ENCODE data around the gene PRR15L.

GRCh38 chr17:47952171-47953021 is 5.3 kb downstream of the PRR15L start:
- TF ChIP-seq, protein P1, sequence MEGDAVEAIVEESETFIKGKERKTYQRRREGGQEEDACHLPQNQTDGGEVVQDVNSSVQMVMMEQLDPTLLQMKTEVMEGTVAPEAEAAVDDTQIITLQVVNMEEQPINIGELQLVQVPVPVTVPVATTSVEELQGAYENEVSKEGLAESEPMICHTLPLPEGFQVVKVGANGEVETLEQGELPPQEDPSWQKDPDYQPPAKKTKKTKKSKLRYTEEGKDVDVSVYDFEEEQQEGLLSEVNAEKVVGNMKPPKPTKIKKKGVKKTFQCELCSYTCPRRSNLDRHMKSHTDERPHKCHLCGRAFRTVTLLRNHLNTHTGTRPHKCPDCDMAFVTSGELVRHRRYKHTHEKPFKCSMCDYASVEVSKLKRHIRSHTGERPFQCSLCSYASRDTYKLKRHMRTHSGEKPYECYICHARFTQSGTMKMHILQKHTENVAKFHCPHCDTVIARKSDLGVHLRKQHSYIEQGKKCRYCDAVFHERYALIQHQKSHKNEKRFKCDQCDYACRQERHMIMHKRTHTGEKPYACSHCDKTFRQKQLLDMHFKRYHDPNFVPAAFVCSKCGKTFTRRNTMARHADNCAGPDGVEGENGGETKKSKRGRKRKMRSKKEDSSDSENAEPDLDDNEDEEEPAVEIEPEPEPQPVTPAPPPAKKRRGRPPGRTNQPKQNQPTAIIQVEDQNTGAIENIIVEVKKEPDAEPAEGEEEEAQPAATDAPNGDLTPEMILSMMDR (conservative IDR thresholded peaks at IDR 0.05; ENCODE audit: low read depth in 2 of 2), result no peak
- TF ChIP-seq, protein P2, sequence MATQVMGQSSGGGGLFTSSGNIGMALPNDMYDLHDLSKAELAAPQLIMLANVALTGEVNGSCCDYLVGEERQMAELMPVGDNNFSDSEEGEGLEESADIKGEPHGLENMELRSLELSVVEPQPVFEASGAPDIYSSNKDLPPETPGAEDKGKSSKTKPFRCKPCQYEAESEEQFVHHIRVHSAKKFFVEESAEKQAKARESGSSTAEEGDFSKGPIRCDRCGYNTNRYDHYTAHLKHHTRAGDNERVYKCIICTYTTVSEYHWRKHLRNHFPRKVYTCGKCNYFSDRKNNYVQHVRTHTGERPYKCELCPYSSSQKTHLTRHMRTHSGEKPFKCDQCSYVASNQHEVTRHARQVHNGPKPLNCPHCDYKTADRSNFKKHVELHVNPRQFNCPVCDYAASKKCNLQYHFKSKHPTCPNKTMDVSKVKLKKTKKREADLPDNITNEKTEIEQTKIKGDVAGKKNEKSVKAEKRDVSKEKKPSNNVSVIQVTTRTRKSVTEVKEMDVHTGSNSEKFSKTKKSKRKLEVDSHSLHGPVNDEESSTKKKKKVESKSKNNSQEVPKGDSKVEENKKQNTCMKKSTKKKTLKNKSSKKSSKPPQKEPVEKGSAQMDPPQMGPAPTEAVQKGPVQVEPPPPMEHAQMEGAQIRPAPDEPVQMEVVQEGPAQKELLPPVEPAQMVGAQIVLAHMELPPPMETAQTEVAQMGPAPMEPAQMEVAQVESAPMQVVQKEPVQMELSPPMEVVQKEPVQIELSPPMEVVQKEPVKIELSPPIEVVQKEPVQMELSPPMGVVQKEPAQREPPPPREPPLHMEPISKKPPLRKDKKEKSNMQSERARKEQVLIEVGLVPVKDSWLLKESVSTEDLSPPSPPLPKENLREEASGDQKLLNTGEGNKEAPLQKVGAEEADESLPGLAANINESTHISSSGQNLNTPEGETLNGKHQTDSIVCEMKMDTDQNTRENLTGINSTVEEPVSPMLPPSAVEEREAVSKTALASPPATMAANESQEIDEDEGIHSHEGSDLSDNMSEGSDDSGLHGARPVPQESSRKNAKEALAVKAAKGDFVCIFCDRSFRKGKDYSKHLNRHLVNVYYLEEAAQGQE (IDR thresholded peaks at IDR 0.05; ENCODE audit: unreplicated experiment), result no peak
- no peak for TF ChIP-seq ZNF114 (CRISPR knock-in tag; IDR thresholded peaks at IDR 0.05)
